Thymus (tissue), 11 donors: ENCODE measurements around the gene CDKN3. TPM values are rescaled to one million over a fixed set of nuclear protein-coding genes. Genes with fewer than 3 reads are reported as not detected.
"Not testable (repeated sequence)": the region's sequence is repeated elsewhere in the genome, so short reads cannot be mapped to it uniquely, and the experiment has no call there.

ENCODE experiments used
- DNase-seq, 9 donors: peaks; one replicate each; pipeline ENCODE4 v3.0.0-alpha.2; 2013; ENCODE audit warnings: low spot score in 9 of 9, low read depth in 6 of 9, missing footprints in 1 of 9
- H3K27ac ChIP-seq, 2 donors: one replicate each; pipeline ENCODE4 v1.5.1; 2013; ENCODE audit warnings: control low read depth in 1 of 2, low read depth in 1 of 2, low read length in 1 of 2, mild to moderate bottlenecking in 1 of 2, moderate library complexity in 1 of 2
- H3K27me3 ChIP-seq, 2 donors: one replicate each; pipeline ENCODE4 v1.5.1; 2013; ENCODE audit warnings: low read length in 1 of 2; ENCODE audit not compliant: control insufficient read depth in 2 of 2, insufficient read depth in 1 of 2
- H3K36me3 ChIP-seq, 2 donors: one replicate each; pipeline ENCODE4 v1.5.1; 2013; ENCODE audit warnings: low read length in 1 of 2, mild to moderate bottlenecking in 1 of 2, moderate library complexity in 1 of 2; ENCODE audit not compliant: control insufficient read depth in 2 of 2, insufficient read depth in 2 of 2
- H3K4me1 ChIP-seq, 2 donors: one replicate each; pipeline ENCODE4 v1.5.1; 2013; ENCODE audit warnings: low read length in 2 of 2; ENCODE audit not compliant: control insufficient read depth in 2 of 2, insufficient read depth in 2 of 2
- H3K4me3 ChIP-seq, 2 donors: one replicate each; pipeline ENCODE4 v1.5.1; 2013; ENCODE audit warnings: low read length in 2 of 2, control low read depth in 1 of 2, mild to moderate bottlenecking in 1 of 2
- H3K9me3 ChIP-seq, 2 donors: one replicate each; pipeline ENCODE4 v1.5.1; 2013; ENCODE audit warnings: low read length in 1 of 2, mild to moderate bottlenecking in 1 of 2; ENCODE audit not compliant: control insufficient read depth in 2 of 2, insufficient read depth in 1 of 2
- WGBS: extraction: QIAGEN DNeasy Blood & Tissue Kit; methylation state at CpG from one replicate; pipeline ENCODE4 v1.1.7; 2013; 5-methylcytosine and 5-hydroxymethylcytosine counted together
- polyA plus RNA-seq: library from polyadenylated mRNA; stranded (reverse); fragments of 200-250 nt; gene quantifications from one replicate; pipeline ENCODE4 v1.2.3, GENCODE V29; 2013
- total RNA-seq: library from RNA; stranded (reverse); fragments of 120-200 nt; gene quantifications from one replicate; pipeline ENCODE4 v1.2.4, GENCODE V29; 2013
- donor health status: healthy.

CDKN3 gene
- total and polyA plus RNA-seq, 2 donors, result 17.6 to 39.3 TPM

DNA sequence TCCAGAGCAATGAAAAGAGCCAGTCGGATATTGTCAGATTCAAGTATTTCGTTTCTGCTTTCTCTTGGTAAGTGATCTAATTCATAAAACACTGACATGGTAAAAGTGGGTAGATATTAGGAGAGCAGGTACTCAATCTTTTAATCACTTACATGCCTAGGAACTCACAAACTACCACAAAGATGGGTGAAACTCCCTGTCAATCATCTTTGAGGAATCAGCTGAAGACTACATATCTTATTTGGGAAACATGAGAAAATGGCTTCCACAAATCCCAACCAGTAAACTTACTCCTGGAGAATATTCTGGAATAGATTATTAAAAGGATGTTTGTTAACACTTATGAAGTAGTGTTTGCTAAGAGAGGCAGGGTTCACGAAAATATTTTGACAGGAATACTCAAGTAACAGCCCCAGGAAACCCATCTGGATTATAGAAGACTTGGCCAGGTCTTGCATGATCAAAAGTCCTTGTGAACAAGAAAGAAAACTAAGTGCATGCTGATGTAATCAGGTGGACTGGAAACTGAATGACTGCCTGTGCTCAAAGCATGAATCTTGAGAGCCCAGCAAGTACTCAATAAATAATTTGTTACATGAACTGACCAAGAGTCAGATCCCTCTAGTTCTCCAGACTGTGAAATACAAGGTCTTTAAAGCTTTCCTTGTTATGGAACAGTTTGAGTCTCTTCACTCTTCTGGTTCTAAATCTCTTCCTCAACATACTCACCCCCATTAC lies 28.9 kb downstream of the CDKN3 start:
- WGBS, result 97% methylated on average over 3 of the region's 3 CpGs
- Histone ChIP-seq H3K36me3 (peaks cover 16 to 40% of the 10 kb centered on the region in 2 donors), H3K27ac (no peak overlapping the region)

DNA sequence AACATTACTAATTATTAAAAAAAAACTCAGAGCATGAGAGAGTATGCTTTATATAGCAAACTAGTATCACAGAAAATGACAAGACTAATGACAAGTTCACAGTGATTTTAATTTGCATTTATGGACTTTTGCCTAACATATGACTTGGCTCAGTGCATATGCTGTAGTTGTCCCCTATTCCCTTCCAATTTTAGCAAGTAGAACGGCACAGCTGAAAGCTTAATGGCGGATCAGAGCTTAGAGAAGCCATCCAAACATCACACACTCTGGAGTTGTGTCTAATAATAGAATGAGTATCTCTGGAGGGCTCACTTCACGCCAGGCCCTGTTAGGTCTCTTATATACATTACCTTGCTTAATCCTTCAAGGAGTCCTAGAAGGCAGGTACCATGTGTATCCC lies 31.1 kb downstream of the CDKN3 start:
- Histone ChIP-seq H3K4me3 (no peak overlapping the region), H3K9me3 (no peaks in the 10 kb centered on the region), H3K4me1 (no peaks in the 10 kb centered on the region), H3K36me3 (peaks cover 19 to 40% of the 10 kb centered on the region in 2 donors), H3K27me3 (no peaks in the 10 kb centered on the region), H3K27ac (no peak overlapping the region)
- no peak for DNase-seq
- over 99% methylated on average over 3 of the region's 3 CpGs for WGBS

More for the DNA sequence above, 28.9 kb downstream of the CDKN3 start:
- H3K4me3 ChIP-seq, result no peak overlapping the region
- H3K9me3 ChIP-seq, result no peaks in the 10 kb centered on the region
- no peak for DNase-seq
- no peaks in the 10 kb centered on the region for H3K4me1 ChIP-seq
- no peaks in the 10 kb centered on the region for H3K27me3 ChIP-seq

DNA sequence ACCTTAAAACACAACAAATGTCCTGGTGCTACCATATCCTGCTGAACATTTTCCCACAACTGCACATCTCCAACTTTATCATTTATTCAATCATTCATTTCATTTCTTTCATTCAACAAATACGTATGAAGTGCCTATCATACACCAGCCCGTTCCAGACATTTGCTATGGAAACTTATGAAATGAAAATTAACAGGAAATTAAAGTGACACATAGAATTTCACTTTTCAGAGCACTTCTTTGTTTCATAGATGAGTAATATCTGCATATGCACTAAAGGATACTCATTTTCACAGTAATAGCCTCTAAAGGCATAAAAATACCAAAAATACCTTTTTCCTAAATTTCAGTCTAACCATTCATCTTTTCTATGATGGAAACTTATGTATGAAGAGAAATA lies 31.7 kb downstream of the CDKN3 start:
- H3K27me3 ChIP-seq, result no peaks in the 10 kb centered on the region
- no peaks in the 10 kb centered on the region for H3K4me1 ChIP-seq
- H3K4me3 ChIP-seq, result no peak overlapping the region
- WGBS, result 96% methylated on average over 2 of the region's 2 CpGs
- DNase-seq, result no peak
- H3K9me3 ChIP-seq, result no peaks in the 10 kb centered on the region
- H3K36me3 ChIP-seq, result peaks cover 19 to 39% of the 10 kb centered on the region in 2 donors
- H3K27ac ChIP-seq, result no peak overlapping the region

DNA sequence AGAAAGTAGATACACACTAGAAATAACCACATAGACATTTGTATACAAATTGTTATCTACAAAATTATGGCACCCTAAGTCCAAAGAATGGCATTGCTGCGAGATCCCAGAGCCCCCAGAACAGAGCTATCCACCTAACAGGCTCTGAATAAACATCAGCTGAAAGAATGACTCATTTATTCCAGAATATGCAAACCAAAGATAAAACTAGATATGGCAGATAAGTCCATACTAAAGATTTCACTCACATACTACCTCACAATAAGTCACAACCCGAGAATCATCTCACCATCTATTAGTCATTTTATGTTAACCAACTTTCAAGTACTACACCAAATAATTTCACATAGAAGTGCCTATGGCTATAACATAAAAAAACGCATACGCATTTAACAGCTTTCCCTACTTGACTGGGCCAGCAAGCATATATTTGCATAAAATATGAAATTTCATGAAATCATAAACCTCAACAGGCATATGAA lies 38.7 kb downstream of the CDKN3 start:
- H3K27ac ChIP-seq, result no peak overlapping the region
- peaks cover 3 to 7% of the 10 kb centered on the region in 2 donors for H3K4me1 ChIP-seq
- H3K9me3 ChIP-seq, result no peaks in the 10 kb centered on the region
- H3K4me3 ChIP-seq, result no peak overlapping the region
- H3K27me3 ChIP-seq, result no peaks in the 10 kb centered on the region
- peaks cover 3 to 5% of the 10 kb centered on the region in 2 donors for H3K36me3 ChIP-seq
- no peak for DNase-seq
- 95% methylated on average over 4 of the region's 4 CpGs for WGBS

DNA sequence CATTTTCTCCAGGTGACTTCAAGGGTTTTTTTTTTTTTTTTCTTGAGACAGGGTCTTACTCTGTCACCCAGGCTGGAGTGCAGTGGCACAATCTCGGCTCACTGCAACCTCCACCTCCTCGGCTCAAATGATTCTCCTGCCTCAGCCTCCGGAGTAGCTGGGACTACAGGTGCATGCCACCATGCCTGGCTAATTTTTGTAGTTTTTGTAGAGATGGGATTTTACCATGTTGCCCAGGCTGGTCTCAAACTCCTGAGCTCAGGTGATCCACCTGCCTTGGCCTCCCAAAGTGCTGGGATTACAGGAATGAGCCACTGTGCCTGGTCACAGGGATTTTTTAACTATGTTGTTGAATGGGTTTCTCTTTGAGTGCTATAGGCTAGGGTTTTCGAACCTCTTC lies 41.1 kb downstream of the CDKN3 start:
- not testable (repeated sequence) for H3K9me3 ChIP-seq

DNA sequence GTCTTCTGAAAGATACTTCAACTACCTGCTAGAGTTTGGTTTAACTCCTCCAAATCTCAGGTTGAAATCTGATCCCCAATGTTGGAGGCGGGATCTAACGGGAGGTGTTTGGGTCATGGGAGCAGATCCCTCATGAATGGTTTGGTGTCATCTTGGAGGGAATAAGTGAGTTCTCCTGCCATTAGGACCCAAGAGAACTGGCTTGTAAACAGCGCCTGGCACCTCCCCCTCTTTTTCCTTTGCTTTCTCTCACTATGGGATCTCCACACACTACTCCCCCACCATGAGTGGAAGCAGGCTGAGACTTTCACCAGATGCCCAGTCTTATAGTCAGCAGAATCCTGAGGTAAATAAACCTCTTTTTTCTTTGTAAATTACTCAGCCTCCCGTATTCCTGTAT lies 41.9 kb downstream of the CDKN3 start:
- WGBS, result 96% methylated on average over 4 of the region's 4 CpGs
- Histone ChIP-seq H3K27ac (no peak overlapping the region), H3K4me1 (peaks cover 7 to 10% of the 10 kb centered on the region in 2 donors), H3K27me3 (no peaks in the 10 kb centered on the region), H3K9me3 (no peaks in the 10 kb centered on the region), H3K36me3 (peaks cover 0 to 3% of the 10 kb centered on the region in 2 donors), H3K4me3 (no peak overlapping the region)
- DNase-seq, result no peak

More for the DNA sequence above, 41.1 kb downstream of the CDKN3 start:
- not testable (repeated sequence) for H3K27ac ChIP-seq, H3K27me3 ChIP-seq, DNase-seq, H3K36me3 ChIP-seq, H3K4me3 ChIP-seq
- WGBS, result 97% methylated on average over 4 of the region's 4 CpGs
- peaks cover 7 to 10% of the 10 kb centered on the region in 2 donors for H3K4me1 ChIP-seq

DNA sequence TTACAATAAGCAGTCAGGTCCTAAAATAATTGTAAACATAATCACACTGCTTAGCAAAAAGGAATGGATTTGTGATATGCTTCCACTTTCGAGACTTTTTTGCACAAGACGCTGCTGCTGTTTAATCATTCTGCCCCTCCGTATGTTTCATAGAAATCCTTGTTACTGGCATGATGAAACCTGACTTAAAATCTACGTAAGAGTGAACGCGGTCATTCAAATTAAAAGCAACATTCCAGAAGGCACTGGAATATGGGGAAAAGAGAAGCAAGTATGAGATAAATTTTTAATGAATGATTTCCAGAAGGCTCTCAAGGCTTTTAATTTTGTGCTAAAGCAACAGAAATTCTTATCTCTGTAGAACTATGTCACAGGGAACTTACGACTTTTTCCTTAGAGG lies 43.2 kb downstream of the CDKN3 start:
- peak overlapping the region; percentile 54 to 70 for H3K4me3 ChIP-seq
- no peaks in the 10 kb centered on the region for H3K27me3 ChIP-seq
- H3K9me3 ChIP-seq, result no peaks in the 10 kb centered on the region
- peak in 1 of 9 donors; percentile 4 for DNase-seq
- H3K36me3 ChIP-seq, result no peaks in the 10 kb centered on the region
- H3K4me1 ChIP-seq, result peaks cover 7 to 10% of the 10 kb centered on the region in 2 donors
- 91% methylated on average over 7 of the region's 7 CpGs for WGBS
- H3K27ac ChIP-seq, result no peak overlapping the region

DNA sequence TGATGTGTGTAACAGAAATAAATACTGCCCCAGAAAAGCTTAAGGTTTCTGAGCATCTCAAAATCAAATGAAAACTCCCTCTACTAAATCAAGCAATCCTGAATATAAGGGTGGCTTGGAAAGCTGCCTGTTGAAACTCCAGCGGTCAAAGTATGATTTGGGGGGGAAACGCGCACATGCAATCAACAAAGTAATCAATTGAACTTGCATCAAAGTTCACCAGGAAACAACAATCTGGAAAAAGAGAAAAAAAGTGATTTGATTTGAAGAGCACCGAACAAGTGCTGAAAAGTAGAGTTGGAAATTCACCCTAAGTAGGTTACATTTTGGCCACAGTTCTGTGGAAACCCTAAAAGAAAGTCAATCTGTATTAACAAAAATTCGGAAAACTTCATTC lies 43.7 kb downstream of the CDKN3 start:
- WGBS, result 7% methylated on average over 5 of the region's 5 CpGs
- Histone ChIP-seq H3K4me1 (peaks cover 7 to 10% of the 10 kb centered on the region in 2 donors), H3K27ac (peak overlapping the region; percentile 15 to 95), H3K27me3 (no peaks in the 10 kb centered on the region), H3K36me3 (no peaks in the 10 kb centered on the region), H3K4me3 (peak overlapping the region; percentile 54 to 70), H3K9me3 (no peaks in the 10 kb centered on the region)
- DNase-seq, result peak in 4 of 9 donors; percentile 7 to 52 (median 28)
